ENCODE measurements around the gene CERS6. TPM values are rescaled to one million over a fixed set of nuclear protein-coding genes. Genes with fewer than 3 reads are reported as not detected.

Gene CERS6
- polyA plus RNA-seq, 1 donor, result 33.8 TPM

GRCh38 chr2:168678153-168678853 lies 222.2 kb downstream of the CERS6 start:
- DNase-seq, result no peak

- DNase-seq, result no peak
Measured at GRCh38 chr2:168679081-168679480, 223.0 kb downstream of the CERS6 start.

- no peak for DNase-seq
Measured at GRCh38 chr2:168679741-168680310, 223.8 kb downstream of the CERS6 start.

GRCh38 chr2:168683996-168684395 lies 227.9 kb downstream of the CERS6 start:
- DNase-seq, result no peak

GRCh38 chr2:168684921-168685599 lies 229.0 kb downstream of the CERS6 start:
- DNase-seq, result no peak

- DNase-seq, result no peak
Measured at GRCh38 chr2:168685600-168686451, 229.8 kb downstream of the CERS6 start.

GRCh38 chr2:168686452-168687191 lies 230.6 kb downstream of the CERS6 start:
- DNase-seq, result no peak

- DNase-seq, result no peak
Measured at GRCh38 chr2:168687314-168687713, 231.2 kb downstream of the CERS6 start.

- DNase-seq, result no peak
Measured at GRCh38 chr2:168690381-168690885, 234.4 kb downstream of the CERS6 start.

- no peak for DNase-seq
Measured at GRCh38 chr2:168691221-168691620, 235.1 kb downstream of the CERS6 start.

- no peak for DNase-seq
Measured at GRCh38 chr2:168692132-168692744, 236.2 kb downstream of the CERS6 start.

- DNase-seq, result no peak
Measured at GRCh38 chr2:168694173-168694572, 238.1 kb downstream of the CERS6 start.

GRCh38 chr2:168694866-168695265 lies 238.8 kb downstream of the CERS6 start:
- DNase-seq, result no peak

GRCh38 chr2:168697668-168698121 lies 241.6 kb downstream of the CERS6 start:
- DNase-seq, result no peak

- peak; percentile 49 for DNase-seq
Measured at GRCh38 chr2:168698969-168699368, 242.9 kb downstream of the CERS6 start.

- peak; percentile 69 for DNase-seq
Measured at GRCh38 chr2:168699844-168700417, 243.9 kb downstream of the CERS6 start.

- no peak for DNase-seq
Measured at GRCh38 chr2:168700615-168701245, 244.7 kb downstream of the CERS6 start.

GRCh38 chr2:168702579-168702978 lies 246.5 kb downstream of the CERS6 start:
- no peak for DNase-seq

- DNase-seq, result no peak
Measured at GRCh38 chr2:168703926-168704325, 247.9 kb downstream of the CERS6 start.
